Dendritic cell treated with granulocyte-macrophage colony-stimulating factor and Interleukin-4, amounts not matched to agents 40 ng/mL and 50 ng/mL, for 4 days (primary cell): Measurements from ENCODE around the gene DNAJC1.
"Not testable (repeated sequence)": the region's sequence is repeated elsewhere in the genome, so short reads cannot be mapped to it uniquely, and the experiment has no call there.

Experiments
- H3K27ac Mint-ChIP-seq: one replicate; pipeline ENCODE4 v1.8.0; 2022; ENCODE audit warnings: mild to moderate bottlenecking, mixed read lengths
- H3K27me3 Mint-ChIP-seq: one replicate; pipeline ENCODE4 v1.8.0; 2022; ENCODE audit warnings: mild to moderate bottlenecking, mixed read lengths
- H3K36me3 Mint-ChIP-seq: one replicate; pipeline ENCODE4 v1.8.0; 2022; ENCODE audit warnings: low read depth, mixed read lengths
- H3K4me1 Mint-ChIP-seq: one replicate; pipeline ENCODE4 v1.8.0; 2022; ENCODE audit warnings: low read depth, mixed read lengths
- H3K4me3 Mint-ChIP-seq: one replicate; pipeline ENCODE4 v1.8.0; 2022; ENCODE audit warnings: mild to moderate bottlenecking, moderate library complexity, mixed read lengths
- H3K9me3 Mint-ChIP-seq: one replicate; pipeline ENCODE4 v1.8.0; 2022; ENCODE audit warnings: mixed read lengths
- intact Hi-C: fragments of 100-400 bp; cut with micrococcal nuclease; formaldehyde crosslinking; loops from one replicate; pipeline ENCODE4 v1.15.0; 2022

DNAJC1 gene

GRCh38 chr10:21889477-21890275, 113.9 kb downstream of the DNAJC1 start:
- peaks cover 26% of the 10 kb centered on the region for H3K9me3 Mint-ChIP-seq
- H3K4me1 Mint-ChIP-seq: peaks cover 5% of the 10 kb centered on the region
- peaks cover 31% of the 10 kb centered on the region for H3K36me3 Mint-ChIP-seq
- H3K27me3 Mint-ChIP-seq: no peaks in the 10 kb centered on the region
- no peak overlapping the region for H3K4me3 Mint-ChIP-seq
- intact Hi-C loops: no loop called here
- no peak overlapping the region for H3K27ac Mint-ChIP-seq

DNA sequence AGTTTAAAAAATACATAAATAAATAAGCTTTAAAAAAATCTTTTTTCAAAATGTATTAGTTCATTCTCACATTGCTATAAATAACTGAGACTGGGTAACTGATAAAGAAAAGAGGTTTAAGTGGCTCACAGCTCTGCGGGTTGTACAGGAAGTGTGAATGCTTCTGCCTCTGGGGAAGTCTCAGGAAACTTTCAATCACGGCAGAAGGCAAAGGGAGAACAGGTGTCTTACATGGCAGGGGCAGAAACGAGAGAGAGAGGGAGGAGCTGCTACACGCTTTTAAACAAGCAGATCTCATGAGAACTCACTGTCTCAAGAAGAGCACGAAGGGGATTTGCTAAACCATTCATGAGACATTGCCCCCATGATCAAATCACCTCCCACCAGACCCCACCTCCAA, 114.6 kb downstream of the DNAJC1 start:
- H3K4me1 Mint-ChIP-seq: peaks cover 5% of the 10 kb centered on the region
- peaks cover 31% of the 10 kb centered on the region for H3K36me3 Mint-ChIP-seq
- H3K27ac Mint-ChIP-seq: no peak overlapping the region
- no peak overlapping the region for H3K4me3 Mint-ChIP-seq
- H3K9me3 Mint-ChIP-seq: peaks cover 26% of the 10 kb centered on the region
- no peaks in the 10 kb centered on the region for H3K27me3 Mint-ChIP-seq
- intact Hi-C loops: no loop called here

GRCh38 chr10:21885940-21886339, 117.6 kb downstream of the DNAJC1 start:
- no peak overlapping the region for H3K27ac Mint-ChIP-seq
- peaks cover 27% of the 10 kb centered on the region for H3K36me3 Mint-ChIP-seq
- peaks cover 18% of the 10 kb centered on the region for H3K9me3 Mint-ChIP-seq
- no peak overlapping the region for H3K4me3 Mint-ChIP-seq
- H3K27me3 Mint-ChIP-seq: no peaks in the 10 kb centered on the region
- intact Hi-C loops: no loop called here
- peaks cover 5% of the 10 kb centered on the region for H3K4me1 Mint-ChIP-seq

GRCh38 chr10:21873198-21873597, 130.3 kb downstream of the DNAJC1 start:
- intact Hi-C loops: no loop called here
- Mint-ChIP-seq H3K36me3 (peaks cover 43% of the 10 kb centered on the region), H3K4me3 (no peak overlapping the region), H3K4me1 (no peaks in the 10 kb centered on the region), H3K27me3 (no peaks in the 10 kb centered on the region), H3K9me3 (peaks cover 30% of the 10 kb centered on the region), H3K27ac (no peak overlapping the region)

- H3K4me3 Mint-ChIP-seq, H3K27ac Mint-ChIP-seq, intact Hi-C loops, H3K27me3 Mint-ChIP-seq, H3K4me1 Mint-ChIP-seq: not testable (repeated sequence)
- Mint-ChIP-seq H3K9me3 (peaks cover 30% of the 10 kb centered on the region), H3K36me3 (peaks cover 43% of the 10 kb centered on the region)
Observed at GRCh38 chr10:21872771-21873170, 130.8 kb downstream of the DNAJC1 start.

DNA sequence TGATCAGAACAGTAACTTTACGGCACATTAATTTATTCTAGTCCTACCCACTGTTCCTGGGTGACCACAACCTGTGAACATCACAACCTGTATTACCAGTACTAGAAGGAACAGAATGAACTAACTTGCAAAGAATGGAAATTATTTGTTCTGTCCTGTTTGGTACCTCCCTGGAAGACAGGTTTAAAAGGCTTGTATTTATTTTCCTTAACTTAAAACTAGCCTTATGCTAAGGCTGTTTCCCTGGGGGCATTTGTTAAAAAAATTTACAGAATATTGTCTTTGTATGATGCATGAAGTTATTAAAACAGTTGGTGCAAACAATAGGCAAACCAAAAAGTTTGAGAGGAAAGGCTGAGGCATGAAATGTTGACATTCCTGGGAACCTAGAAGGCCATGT, 132.7 kb downstream of the DNAJC1 start:
- Mint-ChIP-seq H3K36me3 (peaks cover 43% of the 10 kb centered on the region), H3K27ac (no peak overlapping the region), H3K4me3 (no peak overlapping the region), H3K9me3 (peaks cover 30% of the 10 kb centered on the region), H3K4me1 (no peaks in the 10 kb centered on the region), H3K27me3 (no peaks in the 10 kb centered on the region)
- intact Hi-C loops: no loop called here

GRCh38 chr10:21869087-21869486, 134.4 kb downstream of the DNAJC1 start:
- H3K27ac Mint-ChIP-seq, H3K4me3 Mint-ChIP-seq, H3K27me3 Mint-ChIP-seq, H3K4me1 Mint-ChIP-seq, intact Hi-C loops: not testable (repeated sequence)
- peaks cover 28% of the 10 kb centered on the region for H3K36me3 Mint-ChIP-seq
- H3K9me3 Mint-ChIP-seq: peaks cover 24% of the 10 kb centered on the region

DNA sequence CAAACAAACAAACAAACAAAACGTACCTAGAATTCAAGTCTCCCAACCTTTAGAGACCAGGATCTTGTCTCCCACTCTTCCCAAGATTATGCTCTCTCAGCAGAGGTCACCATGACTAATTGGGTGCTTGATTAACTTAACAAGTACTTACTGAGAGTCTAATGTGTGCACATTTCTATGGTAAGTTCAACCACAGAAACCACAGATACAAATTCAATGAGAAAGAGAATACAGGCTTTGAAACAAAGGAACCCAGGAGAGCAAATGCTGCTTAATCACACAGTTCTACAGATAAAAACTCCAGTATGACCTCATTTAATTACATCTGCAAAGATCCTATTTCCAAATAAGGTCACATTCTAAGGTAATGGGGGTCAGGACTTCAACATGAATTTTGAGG, 142.8 kb downstream of the DNAJC1 start:
- intact Hi-C loops: no loop called here
- H3K27ac Mint-ChIP-seq: no peak overlapping the region
- no peaks in the 10 kb centered on the region for H3K9me3 Mint-ChIP-seq
- H3K4me3 Mint-ChIP-seq: no peak overlapping the region
- H3K27me3 Mint-ChIP-seq: no peaks in the 10 kb centered on the region
- no peaks in the 10 kb centered on the region for H3K4me1 Mint-ChIP-seq
- no peaks in the 10 kb centered on the region for H3K36me3 Mint-ChIP-seq

DNA sequence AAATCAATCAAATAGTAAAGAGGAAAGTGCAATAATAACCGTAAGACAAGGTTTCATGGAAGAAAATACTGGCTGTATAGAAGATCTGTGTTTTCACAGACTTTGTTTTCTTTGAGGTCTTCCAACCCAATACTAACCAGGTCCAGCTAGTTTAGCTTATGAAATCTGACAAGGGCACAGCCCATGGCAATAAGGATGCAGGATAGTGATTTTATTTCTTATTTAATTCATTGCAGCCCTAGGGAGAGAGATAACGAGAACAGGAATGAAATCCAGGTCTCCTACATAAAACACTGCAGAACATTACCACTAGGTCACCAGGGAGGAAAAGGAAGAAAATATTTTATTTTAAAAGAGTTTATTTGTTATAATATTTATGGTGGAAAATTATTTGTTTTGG, 145.1 kb downstream of the DNAJC1 start:
- no peaks in the 10 kb centered on the region for H3K36me3 Mint-ChIP-seq
- H3K27me3 Mint-ChIP-seq: no peaks in the 10 kb centered on the region

GRCh38 chr10:21849607-21850006, 153.9 kb downstream of the DNAJC1 start:
- no peak overlapping the region for H3K4me3 Mint-ChIP-seq
- intact Hi-C loops: no loop called here
- no peaks in the 10 kb centered on the region for H3K27me3 Mint-ChIP-seq
- H3K36me3 Mint-ChIP-seq: peaks cover 15% of the 10 kb centered on the region
- peaks cover 54% of the 10 kb centered on the region for H3K9me3 Mint-ChIP-seq
- no peak overlapping the region for H3K27ac Mint-ChIP-seq
- H3K4me1 Mint-ChIP-seq: no peaks in the 10 kb centered on the region

More for the DNA sequence above, 145.1 kb downstream of the DNAJC1 start:
- Mint-ChIP-seq H3K4me1 (no peaks in the 10 kb centered on the region), H3K9me3 (no peaks in the 10 kb centered on the region), H3K4me3 (no peak overlapping the region), H3K27ac (no peak overlapping the region)
- intact Hi-C loops: no loop called here

- Mint-ChIP-seq H3K4me1 (no peaks in the 10 kb centered on the region), H3K4me3 (no peak overlapping the region), H3K36me3 (peaks cover 8% of the 10 kb centered on the region), H3K27ac (no peak overlapping the region), H3K27me3 (no peaks in the 10 kb centered on the region), H3K9me3 (peaks cover 29% of the 10 kb centered on the region)
- intact Hi-C loops: no loop called here
Observed at GRCh38 chr10:21843645-21844044, 159.9 kb downstream of the DNAJC1 start.

DNA sequence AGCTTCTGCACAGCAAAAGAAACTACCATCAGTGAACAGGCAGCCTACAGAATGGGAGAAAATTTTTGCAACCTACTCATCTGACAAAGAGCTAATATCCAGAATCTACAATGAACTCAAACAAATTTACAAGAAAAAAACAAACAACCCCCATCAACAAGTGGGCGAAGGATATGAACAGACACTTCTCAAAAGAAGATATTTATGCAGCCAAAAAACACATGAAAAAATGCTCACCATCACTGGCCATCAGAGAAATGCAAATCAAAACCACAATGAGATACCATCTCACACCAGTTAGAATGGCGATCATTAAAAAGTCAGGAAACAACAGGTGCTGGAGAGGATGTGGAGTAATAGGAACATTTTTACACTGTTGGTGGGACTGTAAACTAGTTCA, 162.3 kb downstream of the DNAJC1 start:
- intact Hi-C loops: not testable (repeated sequence)

DNA sequence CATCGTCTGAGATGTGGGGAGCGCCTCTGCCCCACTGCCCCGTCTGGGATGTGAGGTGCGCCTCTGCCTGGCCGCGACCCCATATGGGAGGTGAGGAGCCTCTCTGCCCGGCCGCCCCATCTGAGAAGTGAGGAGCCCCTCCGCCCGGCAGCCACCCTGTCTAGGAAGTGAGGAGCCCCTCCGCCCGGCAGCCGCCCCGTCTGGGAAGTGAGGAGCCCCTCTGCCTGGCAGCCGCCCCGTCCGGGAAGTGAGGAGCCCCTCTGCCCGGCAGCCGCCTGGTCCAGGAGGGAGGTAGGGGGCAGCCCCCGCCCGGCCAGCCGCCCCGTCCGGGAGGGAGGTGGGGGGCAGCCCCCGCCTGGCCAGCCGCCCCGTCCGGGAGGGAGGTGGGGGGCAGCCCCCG, 166.0 kb downstream of the DNAJC1 start:
- Mint-ChIP-seq H3K9me3 (peaks cover 71% of the 10 kb centered on the region), H3K36me3 (peaks cover 40% of the 10 kb centered on the region)
- intact Hi-C loops, H3K4me1 Mint-ChIP-seq, H3K27ac Mint-ChIP-seq, H3K4me3 Mint-ChIP-seq, H3K27me3 Mint-ChIP-seq: not testable (repeated sequence)

More for the DNA sequence above, 162.3 kb downstream of the DNAJC1 start:
- Mint-ChIP-seq H3K9me3 (peaks cover 38% of the 10 kb centered on the region), H3K36me3 (peaks cover 17% of the 10 kb centered on the region)
- not testable (repeated sequence) for H3K27me3 Mint-ChIP-seq, H3K27ac Mint-ChIP-seq, H3K4me3 Mint-ChIP-seq, H3K4me1 Mint-ChIP-seq

DNA sequence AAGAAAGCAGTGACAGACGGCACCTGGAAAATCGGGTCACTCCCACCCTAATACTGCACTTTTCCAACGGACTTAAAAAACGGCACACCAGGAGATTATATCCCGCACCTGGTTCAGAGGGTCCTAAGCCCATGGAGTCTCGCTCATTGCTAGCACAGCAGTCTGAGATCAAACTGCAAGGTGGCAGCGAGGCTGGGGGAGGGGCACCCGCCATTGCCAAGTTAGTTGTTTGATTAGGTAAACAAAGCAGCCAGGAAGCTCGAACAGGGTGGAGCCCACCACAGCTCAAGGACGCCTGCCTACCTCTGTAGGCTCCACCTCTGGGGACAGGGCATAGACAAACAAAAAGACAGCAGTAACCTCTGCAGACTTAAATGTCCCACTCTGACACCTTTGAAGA, 169.0 kb downstream of the DNAJC1 start:
- H3K4me3 Mint-ChIP-seq, H3K27me3 Mint-ChIP-seq, H3K27ac Mint-ChIP-seq, H3K4me1 Mint-ChIP-seq, intact Hi-C loops: not testable (repeated sequence)
- peaks cover 56% of the 10 kb centered on the region for H3K36me3 Mint-ChIP-seq
- H3K9me3 Mint-ChIP-seq: peaks cover 87% of the 10 kb centered on the region

DNA sequence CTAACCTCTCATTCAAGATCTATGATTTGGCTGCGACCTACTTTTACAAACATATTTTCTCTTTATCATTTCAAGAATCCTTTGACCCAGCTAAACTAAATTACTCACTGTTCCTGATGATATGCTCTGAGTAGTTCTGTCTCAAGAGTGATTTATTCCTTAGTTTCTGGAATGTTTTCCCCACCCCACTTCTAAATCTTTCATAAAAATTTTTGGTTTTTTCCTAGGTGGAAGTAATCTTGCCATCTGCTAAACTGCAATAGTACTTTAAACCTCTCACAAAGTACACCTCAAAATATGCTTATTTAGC, 170.8 kb downstream of the DNAJC1 start:
- Mint-ChIP-seq H3K4me3 (no peak overlapping the region), H3K4me1 (no peaks in the 10 kb centered on the region), H3K9me3 (peaks cover 89% of the 10 kb centered on the region), H3K27ac (no peak overlapping the region), H3K36me3 (peaks cover 48% of the 10 kb centered on the region), H3K27me3 (no peaks in the 10 kb centered on the region)
- intact Hi-C loops: no loop called here
